GM12892 (cell line): ENCODE results near the gene G3BP2.

Experiments used
- POLR2A ChIP-seq: IDR thresholded peaks from 2 replicates; pipeline ENCODE4 v1.6.1; 2011; ENCODE audit warnings: low read depth, low read length, control low read depth
- POLR2AphosphoS5 ChIP-seq: IDR thresholded peaks from 2 replicates; pipeline ENCODE4 v1.6.1; 2011; ENCODE audit warnings: low read depth, low read length, control low read depth

DNA sequence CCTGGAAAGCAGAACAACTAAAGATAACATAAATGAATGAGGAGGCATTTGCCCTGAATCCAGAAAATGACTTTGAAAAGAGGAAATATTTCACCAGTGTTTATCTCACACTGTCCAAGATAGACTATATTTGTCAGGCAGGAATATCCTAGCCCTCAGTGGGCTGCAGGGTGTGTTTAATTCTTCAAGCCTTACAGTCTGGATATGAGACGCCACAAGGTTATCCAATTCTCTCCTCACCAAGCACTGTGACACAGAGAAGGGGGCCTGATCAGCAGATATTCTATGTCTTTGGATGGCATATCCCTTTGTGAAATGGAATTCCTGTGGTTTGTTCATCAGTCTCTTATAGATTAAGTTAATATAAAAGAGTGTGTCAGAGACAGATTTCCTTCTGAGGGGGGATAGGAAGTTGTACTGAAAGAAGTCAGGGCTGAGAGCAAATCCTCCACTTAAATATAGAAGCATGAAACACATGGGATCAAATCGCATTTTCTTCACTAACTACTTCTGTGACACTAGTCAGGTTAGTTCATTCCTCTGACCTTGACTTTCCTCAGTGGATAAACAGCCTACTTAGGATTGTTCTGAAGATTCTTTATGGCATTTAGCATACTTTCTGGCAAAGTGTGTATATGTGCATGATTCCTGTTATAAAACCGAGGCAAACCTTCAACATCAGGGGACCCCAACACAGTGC is 6.8 kb upstream of the G3BP2 start:
- TF ChIP-seq POLR2AphosphoS5 (no peak), POLR2A (no peak)
